SJSA1 (cell line): ENCODE data around the gene YPEL1. TPM values are rescaled to one million over a fixed set of nuclear protein-coding genes. Genes with fewer than 3 reads are reported as not detected.
A peak's percentile ranks its signal among the peaks of the same experiment; 100 is the strongest.

Experiments
- DNase-seq, 2 experiments: peaks; one replicate each; pipeline ENCODE4 v3.0.0-alpha.2; 2015 to 2020; ENCODE audit warnings: low spot score in 2 of 2, low read depth in 1 of 2
- H3K27ac ChIP-seq: fragments of 250-450 bp; sonication (Bioruptor Pico); 2 replicates; pipeline ENCODE4 v1.5.1; 2020; ENCODE audit warnings: mild to moderate bottlenecking, moderate library complexity
- H3K27me3 ChIP-seq: fragments of 250-450 bp; sonication (Bioruptor Pico); replicated peaks from 2 replicates; pipeline ENCODE4 v1.5.1; 2020; ENCODE audit warnings: mild to moderate bottlenecking, moderate library complexity
- H3K36me3 ChIP-seq: fragments of 250-450 bp; sonication (Bioruptor Pico); 2 replicates; pipeline ENCODE4 v1.5.1; 2020; ENCODE audit warnings: mild to moderate bottlenecking
- H3K4me1 ChIP-seq: fragments of 250-450 bp; sonication (Bioruptor Pico); replicated peaks from 2 replicates; pipeline ENCODE4 v1.6.1; 2021; ENCODE audit warnings: mild to moderate bottlenecking
- H3K4me3 ChIP-seq: fragments of 250-450 bp; sonication (Bioruptor Pico); 2 replicates; pipeline ENCODE4 v1.5.1; 2020; ENCODE audit warnings: mild to moderate bottlenecking
- H3K9me3 ChIP-seq: fragments of 250-450 bp; sonication (Bioruptor Pico); replicated peaks from 2 replicates; pipeline ENCODE4 v1.5.1; 2020; ENCODE audit warnings: mild to moderate bottlenecking
- total RNA-seq: library from RNA; depleted of rRNA; stranded (reverse); fragments of >200 nt; shearing (Covaris generic); gene quantifications from 2 replicates; pipeline ENCODE4 v1.2.3, GENCODE V29; 2014

Gene YPEL1
- total RNA-seq, 1 experiment from 2014 or later, result 1.2 TPM

GRCh38 chr22:21708960-21709359 lies 26.6 kb downstream of the YPEL1 start:
- H3K4me1 ChIP-seq, result peaks cover 27% of the 10 kb centered on the region
- no peaks in the 10 kb centered on the region for H3K36me3 ChIP-seq
- H3K27me3 ChIP-seq, result no peaks in the 10 kb centered on the region
- no peak overlapping the region for H3K27ac ChIP-seq
- DNase-seq, result no peak
- H3K9me3 ChIP-seq, result no peaks in the 10 kb centered on the region
- H3K4me3 ChIP-seq, result no peak overlapping the region

- H3K27ac ChIP-seq, result no peak overlapping the region
- peaks cover 15% of the 10 kb centered on the region; the same call in 1 of the 2 replicates for H3K4me1 ChIP-seq
- no peaks in the 10 kb centered on the region for H3K36me3 ChIP-seq
- H3K4me3 ChIP-seq, result no peak overlapping the region
- H3K27me3 ChIP-seq, result no peaks in the 10 kb centered on the region
- H3K9me3 ChIP-seq, result no peaks in the 10 kb centered on the region
- DNase-seq, result no peak
Measured at GRCh38 chr22:21707677-21708076, 27.9 kb downstream of the YPEL1 start.

DNA sequence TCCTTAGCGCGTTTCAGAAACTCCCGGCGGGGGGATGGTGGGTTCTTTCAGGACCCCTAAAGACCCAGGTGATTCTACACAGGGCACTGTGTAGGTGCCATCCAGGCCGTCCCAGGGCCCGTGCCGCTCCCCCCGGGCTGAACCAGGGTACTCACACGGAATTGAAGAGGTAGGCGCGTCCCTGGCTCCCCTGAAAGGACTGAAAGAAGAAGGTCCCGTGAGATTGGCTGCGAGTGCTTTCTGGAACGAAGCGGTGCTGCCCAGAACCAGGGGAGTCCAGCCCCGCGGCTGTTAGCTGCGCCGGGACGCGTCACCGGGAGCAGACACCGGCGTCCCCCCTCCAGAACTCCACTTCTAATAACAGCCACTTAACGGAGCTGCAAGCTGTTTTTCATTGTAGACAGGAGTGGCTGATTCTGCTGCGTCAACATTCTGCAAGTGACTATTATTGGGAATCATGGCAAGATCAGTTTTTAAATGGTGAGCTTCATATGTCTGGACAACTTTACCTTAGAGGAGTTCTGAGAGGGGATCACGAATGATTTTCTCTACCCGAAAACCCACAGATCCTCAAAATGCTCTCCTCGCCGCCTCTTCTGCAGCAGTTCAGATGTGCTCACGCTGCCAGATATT lies 31.8 kb downstream of the YPEL1 start:
- Histone ChIP-seq H3K36me3 (no peaks in the 10 kb centered on the region), H3K4me1 (peaks cover 28% of the 10 kb centered on the region), H3K9me3 (no peaks in the 10 kb centered on the region), H3K27ac (no peak overlapping the region), H3K4me3 (no peak overlapping the region), H3K27me3 (no peaks in the 10 kb centered on the region)
- DNase-seq, result no peak

GRCh38 chr22:21702700-21703683 lies 32.6 kb downstream of the YPEL1 start:
- no peak for DNase-seq
- H3K36me3 ChIP-seq, result no peaks in the 10 kb centered on the region
- no peak overlapping the region for H3K27ac ChIP-seq
- no peak overlapping the region for H3K4me3 ChIP-seq
- H3K9me3 ChIP-seq, result no peaks in the 10 kb centered on the region
- no peaks in the 10 kb centered on the region for H3K27me3 ChIP-seq
- H3K4me1 ChIP-seq, result peaks cover 36% of the 10 kb centered on the region

DNA sequence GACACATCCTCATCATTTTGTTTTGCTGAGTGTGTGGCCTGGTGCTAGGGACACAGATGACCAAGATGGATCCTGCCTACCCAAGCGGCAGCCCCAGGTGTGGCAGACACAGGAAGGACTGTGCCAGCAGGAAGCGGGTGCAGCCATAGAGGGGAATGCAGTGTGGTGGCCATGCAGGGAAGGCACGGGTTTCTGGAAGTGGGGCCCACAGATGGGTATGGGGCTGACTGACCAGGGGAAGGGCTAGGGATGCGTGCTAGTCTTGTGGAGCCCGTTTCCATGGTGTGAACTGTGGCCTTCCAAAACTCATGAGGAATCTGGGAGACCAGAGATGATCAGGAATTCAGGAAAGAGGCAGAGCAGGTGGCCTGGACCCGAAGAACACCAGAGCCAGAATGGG lies 33.5 kb downstream of the YPEL1 start:
- H3K27me3 ChIP-seq, result no peaks in the 10 kb centered on the region
- H3K9me3 ChIP-seq, result no peaks in the 10 kb centered on the region
- no peak overlapping the region for H3K4me3 ChIP-seq
- H3K36me3 ChIP-seq, result peaks cover 4% of the 10 kb centered on the region
- DNase-seq, result no peak
- no peak overlapping the region for H3K27ac ChIP-seq
- H3K4me1 ChIP-seq, result peaks cover 45% of the 10 kb centered on the region

- H3K4me1 ChIP-seq, result peaks cover 51% of the 10 kb centered on the region
- DNase-seq, result peak in 1 of 2 experiments; percentile 34
- no peak overlapping the region; the same call in 1 of the 2 replicates for H3K27ac ChIP-seq
- H3K36me3 ChIP-seq, result peaks cover 10% of the 10 kb centered on the region
- no peaks in the 10 kb centered on the region for H3K27me3 ChIP-seq
- H3K9me3 ChIP-seq, result no peaks in the 10 kb centered on the region
- no peak overlapping the region for H3K4me3 ChIP-seq
Measured at GRCh38 chr22:21701384-21701971, 34.1 kb downstream of the YPEL1 start.

GRCh38 chr22:21700822-21701221 lies 34.8 kb downstream of the YPEL1 start:
- no peak overlapping the region for H3K4me3 ChIP-seq
- no peak for DNase-seq
- peaks cover 52% of the 10 kb centered on the region for H3K4me1 ChIP-seq

GRCh38 chr22:21699643-21700042 lies 36.0 kb downstream of the YPEL1 start:
- H3K27ac ChIP-seq, result no peak overlapping the region
- H3K36me3 ChIP-seq, result peaks cover 29% of the 10 kb centered on the region
- H3K27me3 ChIP-seq, result no peaks in the 10 kb centered on the region
- H3K4me1 ChIP-seq, result peaks cover 52% of the 10 kb centered on the region
- no peak overlapping the region for H3K4me3 ChIP-seq
- DNase-seq, result no peak
- H3K9me3 ChIP-seq, result no peaks in the 10 kb centered on the region

More at GRCh38 chr22:21700822-21701221, 34.8 kb downstream of the YPEL1 start:
- Histone ChIP-seq H3K27me3 (no peaks in the 10 kb centered on the region), H3K9me3 (no peaks in the 10 kb centered on the region), H3K36me3 (peaks cover 17% of the 10 kb centered on the region), H3K27ac (peak overlapping the region; percentile 45)

DNA sequence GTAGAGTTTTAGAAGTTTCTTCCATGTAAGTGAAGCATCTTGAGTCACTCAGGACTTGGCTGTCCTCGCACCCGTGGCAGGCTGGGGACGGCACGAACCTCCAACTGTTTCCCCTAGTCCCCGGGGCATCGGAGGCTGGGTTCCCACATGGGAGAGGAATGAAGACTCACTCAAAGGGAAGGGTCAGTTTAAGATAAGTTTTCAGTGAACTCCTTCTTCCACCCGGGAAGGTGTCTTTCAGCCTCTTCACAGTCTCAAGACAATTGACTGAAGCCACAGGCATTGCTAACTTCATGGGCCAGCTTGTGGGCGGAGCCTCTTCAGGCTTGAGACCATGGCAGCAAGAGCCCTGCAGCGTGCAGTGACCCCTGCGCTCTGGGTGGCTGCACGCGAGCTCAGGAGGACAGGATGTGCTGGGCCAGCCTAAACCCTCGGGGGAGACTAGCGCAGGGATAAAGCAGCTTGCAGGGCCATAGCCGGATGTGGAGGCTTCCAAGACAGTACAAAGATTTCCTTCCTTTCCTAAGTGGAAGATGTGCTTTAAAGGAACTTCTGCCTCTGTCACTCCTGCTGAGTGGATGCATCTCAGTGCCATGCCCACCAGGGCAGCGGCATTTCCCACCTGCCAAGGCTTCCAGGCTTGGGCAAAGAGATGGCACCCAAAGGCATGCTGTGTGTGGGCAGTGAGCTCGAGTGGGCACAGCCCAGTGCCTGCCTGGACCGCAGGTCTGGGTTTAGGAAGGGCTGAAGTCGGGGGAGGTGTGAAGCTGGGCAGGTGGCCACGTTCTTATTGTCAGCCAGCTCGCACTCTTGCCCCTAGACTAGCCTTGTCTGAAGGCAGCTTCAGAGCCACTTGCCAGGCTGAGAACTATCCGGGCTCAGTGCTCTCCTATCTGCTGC lies 36.9 kb downstream of the YPEL1 start:
- peak; percentile 69 to 72 for DNase-seq
- Histone ChIP-seq H3K4me3 (no peak overlapping the region), H3K27ac (peak overlapping the region; percentile 87), H3K4me1 (peaks cover 52% of the 10 kb centered on the region), H3K36me3 (peaks cover 35% of the 10 kb centered on the region), H3K9me3 (no peaks in the 10 kb centered on the region), H3K27me3 (no peaks in the 10 kb centered on the region)

GRCh38 chr22:21697880-21698279 lies 37.7 kb downstream of the YPEL1 start:
- peak in 1 of 2 experiments; percentile 82 for DNase-seq
- Histone ChIP-seq H3K36me3 (peaks cover 43% of the 10 kb centered on the region), H3K9me3 (no peaks in the 10 kb centered on the region), H3K4me3 (no peak overlapping the region), H3K27ac (peak overlapping the region; percentile 87), H3K27me3 (no peaks in the 10 kb centered on the region), H3K4me1 (peaks cover 52% of the 10 kb centered on the region)

DNA sequence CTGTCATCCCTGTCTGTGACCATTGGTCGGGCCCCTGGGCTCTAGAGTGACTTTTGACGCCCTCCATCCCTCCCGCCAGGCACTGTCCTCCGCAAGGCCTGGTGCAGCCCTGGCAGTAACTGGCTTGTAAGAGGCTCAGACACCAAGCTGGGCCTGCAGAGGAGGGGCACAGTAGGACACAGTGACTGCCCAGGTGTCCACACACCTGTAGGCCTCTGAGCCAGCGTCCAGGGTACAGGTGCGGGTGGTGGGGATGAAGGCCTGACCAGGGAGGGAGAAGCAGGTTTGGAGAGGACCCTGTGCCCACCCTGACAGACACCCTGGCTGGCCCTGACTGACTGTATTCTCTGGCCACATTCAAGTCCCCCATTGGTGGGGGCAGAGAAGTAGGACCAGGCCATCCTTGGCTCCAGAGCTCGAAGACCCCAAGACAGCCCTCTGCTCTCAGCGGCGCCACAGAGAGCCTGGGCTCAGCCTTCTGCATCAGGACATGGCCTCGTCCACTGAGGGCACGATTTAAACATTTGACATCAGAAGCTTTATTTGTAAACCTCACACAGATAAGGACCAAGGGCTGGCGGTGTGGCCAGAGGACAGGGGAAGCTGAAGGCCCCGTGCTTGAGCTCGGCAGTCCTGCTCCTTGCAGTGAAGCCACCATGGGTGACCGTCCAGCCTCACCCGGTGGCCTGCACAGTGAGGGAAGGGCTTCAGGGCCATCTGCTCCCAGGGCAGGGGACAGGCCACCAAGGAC lies 38.4 kb downstream of the YPEL1 start:
- peak in 1 of 2 experiments; percentile 73 for DNase-seq
- H3K36me3 ChIP-seq, result peaks cover 44% of the 10 kb centered on the region
- no peak overlapping the region for H3K4me3 ChIP-seq
- H3K4me1 ChIP-seq, result peaks cover 51% of the 10 kb centered on the region
- peak overlapping the region; percentile 87 for H3K27ac ChIP-seq
- no peaks in the 10 kb centered on the region for H3K9me3 ChIP-seq
- H3K27me3 ChIP-seq, result no peaks in the 10 kb centered on the region

DNA sequence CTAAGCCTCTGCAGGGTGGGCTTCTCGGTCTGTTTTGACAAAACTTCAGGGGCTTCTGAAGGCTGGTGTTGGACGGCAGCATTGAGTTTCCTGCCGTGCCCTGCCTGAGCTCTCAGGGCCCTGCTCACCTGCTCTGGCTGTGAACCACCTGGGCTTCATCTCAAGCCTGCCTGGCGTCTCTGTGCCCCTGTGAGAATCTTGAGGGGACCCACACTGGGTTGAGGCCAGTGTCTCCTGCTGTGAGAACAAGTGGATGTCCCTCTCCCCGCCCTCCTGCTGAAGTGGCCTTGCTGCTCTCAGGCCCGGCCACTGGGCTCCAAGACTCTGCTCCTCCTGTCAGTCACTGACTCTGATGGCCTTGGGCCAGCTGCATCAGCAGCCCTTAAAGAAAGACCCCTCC lies 39.5 kb downstream of the YPEL1 start:
- H3K27me3 ChIP-seq, result no peaks in the 10 kb centered on the region
- DNase-seq, result no peak
- no peak overlapping the region for H3K27ac ChIP-seq
- H3K4me3 ChIP-seq, result no peak overlapping the region
- peaks cover 40% of the 10 kb centered on the region for H3K4me1 ChIP-seq
- no peaks in the 10 kb centered on the region for H3K9me3 ChIP-seq
- H3K36me3 ChIP-seq, result peaks cover 49% of the 10 kb centered on the region
